ENCODE measurements around the gene ZNF586. TPM values are rescaled to one million over a fixed set of nuclear protein-coding genes. Genes with fewer than 3 reads are reported as not detected.
"Not testable (repeated sequence)": the region's sequence is repeated elsewhere in the genome, so short reads cannot be mapped to it uniquely, and the experiment has no call there.

ZNF586 gene
- total RNA-seq, 1 donor from 2014 or later = 1.4 TPM

DNA sequence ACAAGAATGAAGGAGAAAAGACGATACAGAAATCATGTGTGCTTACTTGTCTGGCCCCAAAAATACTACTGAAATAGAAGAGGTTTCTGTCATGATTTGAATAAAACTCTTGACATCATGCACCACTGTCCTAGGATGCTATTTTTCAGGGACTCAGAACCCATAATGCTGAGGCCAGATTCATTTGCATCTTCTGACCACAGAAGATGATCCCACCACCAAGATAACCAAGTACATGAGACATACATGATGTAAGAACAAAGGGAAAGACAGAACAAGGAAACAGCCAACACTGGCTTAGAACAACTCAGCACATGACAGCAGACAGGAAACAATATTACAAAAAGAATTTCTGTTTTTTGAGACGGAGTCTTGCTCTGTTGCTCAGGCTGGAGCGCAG is 42.8 kb downstream of the ZNF586 start:
- no peak for TF ChIP-seq CTCF (IDR thresholded peaks at IDR 0.05)
- Histone ChIP-seq H3K9me3 (no peaks in the 10 kb centered on the region), H3K36me3 (peaks cover 12 to 31% of the 10 kb centered on the region in 2 donors), H3K27me3 (no peaks in the 10 kb centered on the region), H3K27ac (no peak overlapping the region), H3K4me3 (no peak overlapping the region), H3K4me1 (peaks cover 2 to 8% of the 10 kb centered on the region in 2 donors)
- no peak for DNase-seq (ENCODE audit: low spot score in 2 of 2)
- intact Hi-C loops (cut with DNase I) = loop anchor here (5.0 kb wide), 2 partner anchors 65 to 1215 kb away; partner anchors contain the start of genes ZNF71 and ZNF776

- not testable (repeated sequence) for H3K27ac ChIP-seq; H3K9me3 ChIP-seq; H3K4me1 ChIP-seq; DNase-seq (ENCODE audit: low spot score in 2 of 2); H3K27me3 ChIP-seq
- intact Hi-C loops (cut with DNase I) = loop anchor here (5.0 kb wide), 2 partner anchors 66 to 1216 kb away; partner anchors contain the start of genes ZNF71 and ZNF776
- H3K4me3 ChIP-seq = peak overlapping the region in 1 of 2 donors; percentile 85
- H3K36me3 ChIP-seq = peaks cover 10 to 23% of the 10 kb centered on the region in 2 donors
Measured at GRCh38 chr19:57812975-57813820, 43.7 kb downstream of the ZNF586 start.

DNA sequence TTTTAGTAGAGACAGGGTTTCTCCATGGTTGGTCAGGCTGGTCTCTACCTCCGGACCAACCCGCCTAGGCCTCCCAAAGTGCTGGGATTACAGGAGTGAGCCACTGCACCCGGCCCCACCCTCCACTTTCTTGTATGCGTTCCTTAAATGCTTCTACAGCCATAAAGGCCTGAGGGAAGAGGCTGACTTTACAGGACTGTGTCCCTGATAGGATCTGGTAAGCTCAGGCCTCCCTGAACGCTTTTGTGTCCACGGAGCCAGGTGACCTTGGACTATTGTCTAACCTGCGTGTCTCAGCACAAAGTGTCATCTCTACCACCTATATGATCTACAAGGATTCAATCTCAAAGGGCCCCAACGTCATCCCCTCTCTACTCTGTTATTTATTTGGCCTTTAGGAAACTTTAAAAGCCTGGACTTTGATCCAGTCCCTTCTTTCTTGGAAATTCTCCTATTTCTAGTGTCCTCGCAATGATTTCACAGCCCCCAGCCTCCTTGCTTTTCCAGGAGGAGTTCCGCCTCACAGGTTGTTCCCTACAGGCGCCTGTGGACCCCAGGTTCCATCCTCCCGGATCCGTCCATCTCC is 44.5 kb downstream of the ZNF586 start:
- H3K27ac ChIP-seq = peak overlapping the region; percentile 71 to 75
- intact Hi-C loops (cut with DNase I) = loop anchor here (2.0 to 5.0 kb wide), 4 partner anchors 67 to 1217 kb away; partner anchors contain the start of genes ZNF416, ZNF417, ZNF71 and ZNF776
- no peaks in the 10 kb centered on the region for H3K9me3 ChIP-seq
- H3K36me3 ChIP-seq = peaks cover 10 to 18% of the 10 kb centered on the region in 2 donors
- peaks cover 2 to 8% of the 10 kb centered on the region in 2 donors for H3K4me1 ChIP-seq
- DNase-seq (ENCODE audit: low spot score in 2 of 2) = no peak
- H3K4me3 ChIP-seq = peak overlapping the region; percentile 85 to 87
- no peaks in the 10 kb centered on the region for H3K27me3 ChIP-seq
- no peak for TF ChIP-seq CTCF (IDR thresholded peaks at IDR 0.05)

DNA sequence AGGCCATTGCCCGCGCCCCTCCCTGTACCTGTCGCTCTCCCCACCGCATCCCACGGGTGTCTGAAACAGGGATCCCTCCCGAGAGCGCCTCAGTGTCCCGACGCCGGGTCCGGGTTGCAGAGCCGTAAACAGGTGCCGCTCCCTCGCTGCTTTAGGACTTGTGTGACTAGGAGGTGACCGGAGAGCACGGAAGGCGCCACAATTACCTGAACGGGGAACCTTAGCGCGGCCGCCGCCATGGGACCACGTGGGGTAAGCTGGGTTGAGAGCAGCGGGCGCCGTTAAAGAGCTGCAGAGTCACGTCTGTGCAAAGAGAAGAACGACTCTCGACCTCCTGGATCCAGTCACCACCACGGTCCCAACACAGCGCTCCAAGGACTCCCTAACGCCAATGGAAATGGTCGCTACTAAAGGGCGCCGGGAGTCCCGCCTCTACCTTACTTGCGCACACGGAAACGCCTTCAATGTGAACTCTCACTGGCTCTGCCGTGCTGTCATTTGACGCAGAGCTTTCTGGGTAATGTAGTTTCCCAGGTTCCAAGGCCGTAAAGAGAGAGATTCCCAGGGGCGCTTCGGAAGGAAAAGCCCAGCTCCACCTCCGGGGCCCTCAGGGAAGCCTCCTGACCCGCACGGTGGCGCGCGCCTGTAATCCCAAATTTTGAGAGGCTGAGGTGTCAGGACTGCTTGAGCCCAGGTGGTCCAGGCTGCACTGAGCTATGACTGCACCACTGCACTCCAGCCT is 45.2 kb downstream of the ZNF586 start, which contains the start of gene ZNF552:
TSS of gene ZNF552 (minus strand) at position 409 of the 742 bp plus-strand sequence. CDS start at position 239, 170 bp downstream.
- Histone ChIP-seq H3K4me1 (peaks cover 2 to 8% of the 10 kb centered on the region in 2 donors), H3K27me3 (no peaks in the 10 kb centered on the region), H3K9me3 (no peaks in the 10 kb centered on the region), H3K27ac (peak within 1 kb of the TSS; percentile 71 to 75), H3K36me3 (peaks cover 4 to 11% of the 10 kb centered on the region in 2 donors), H3K4me3 (peak within 1 kb of the TSS; percentile 85 to 87)
- TF ChIP-seq CTCF (IDR thresholded peaks at IDR 0.05) = no peak
- intact Hi-C loops (cut with DNase I) = loop anchor here (2.0 to 5.0 kb wide), 4 partner anchors 67 to 1217 kb away; partner anchors contain the start of genes ZNF416, ZNF417, ZNF71 and ZNF776
- peak; percentile 70 to 93 for DNase-seq (ENCODE audit: low spot score in 2 of 2)

GRCh38 chr19:57815247-57816075 is 46.0 kb downstream of the ZNF586 start:
- peaks cover 2 to 4% of the 10 kb centered on the region in 2 donors for H3K36me3 ChIP-seq
- TF ChIP-seq CTCF (IDR thresholded peaks at IDR 0.05) = no peak
- no peak for DNase-seq (ENCODE audit: low spot score in 2 of 2)
- no peaks in the 10 kb centered on the region for H3K9me3 ChIP-seq
- peak overlapping the region; percentile 71 to 75 for H3K27ac ChIP-seq
- no peaks in the 10 kb centered on the region for H3K27me3 ChIP-seq
- intact Hi-C loops (cut with DNase I) = loop anchor here (2.0 kb wide), 2 partner anchors 101 to 237 kb away; partner anchors contain the start of genes ZNF416 and ZNF417
- H3K4me1 ChIP-seq = peaks cover 2 to 13% of the 10 kb centered on the region in 2 donors
- H3K4me3 ChIP-seq = peak overlapping the region; percentile 85 to 87

Data from ascending aorta (tissue), 2 donors.